Thoracic aorta endothelial cell (primary cell): ENCODE data around the gene GBGT1. TPM values are rescaled to one million over a fixed set of nuclear protein-coding genes. Genes with fewer than 3 reads are reported as not detected.

Experiments used
- total RNA-seq: library from RNA; depleted of rRNA; stranded (reverse); fragments of >200 nt; gene quantifications from 2 replicates; pipeline ENCODE4 v1.2.3, GENCODE V29; 2012

GBGT1 gene
- 12.5 and 14.1 TPM in 2 replicates for total RNA-seq

GRCh38 chr9:133163504-133164172 is at the start of gene GBGT1:
GBGT1 (minus strand) TSS chr9:133163914; CDS start chr9:133162412, 1,502 bp downstream.

GRCh38 chr9:133208880-133209300 is 45.2 kb upstream of the GBGT1 start, which contains the start of gene OBP2B:
OBP2B (minus strand) TSS chr9:133209250; CDS start chr9:133209199, 51 bp downstream.

GRCh38 chr9:133121198-133121914 is 42.4 kb downstream of the GBGT1 start, which contains the start of gene RALGDS:
RALGDS (minus strand) TSS chr9:133121240; CDS start chr9:133121154, 86 bp downstream.

Other genes starting within 250 kb of the GBGT1 start
- 44.8 and 46.7 TPM in 2 replicates for gene TSC1, start 219.3 kb downstream of the GBGT1 start, total RNA-seq
- not detected in 2 replicates for gene GFI1B, start 185.2 kb downstream of the GBGT1 start, total RNA-seq
- 44.3 and 57.2 TPM in 2 replicates for gene GTF3C5, start 132.9 kb downstream of the GBGT1 start, total RNA-seq
- 0.14 and 0.53 TPM in 2 replicates for gene CEL, start 101.9 kb downstream of the GBGT1 start, total RNA-seq
- gene RALGDS, start 42.7 kb downstream of the GBGT1 start, total RNA-seq: 32.0 and 35.2 TPM in 2 replicates
- gene OBP2B, start 45.3 kb upstream of the GBGT1 start, total RNA-seq: not detected in 2 replicates
- 0.13 and 0.22 TPM in 2 replicates for gene ABO, start 111.3 kb upstream of the GBGT1 start, total RNA-seq
- gene SURF6, start 172.3 kb upstream of the GBGT1 start, total RNA-seq: 11.0 and 11.3 TPM in 2 replicates
- 13.8 and 19.4 TPM in 2 replicates for gene MED22, start 184.2 kb upstream of the GBGT1 start, total RNA-seq
- 2,011 and 2,560 TPM in 2 replicates for gene RPL7A, start 184.3 kb upstream of the GBGT1 start, total RNA-seq
- gene SURF1, start 192.6 kb upstream of the GBGT1 start, total RNA-seq: 11.3 and 21.5 TPM in 2 replicates
- 10.6 and 14.2 TPM in 2 replicates for gene SURF2, start 192.6 kb upstream of the GBGT1 start, total RNA-seq
- 271 and 325 TPM in 2 replicates for gene SURF4, start 212.1 kb upstream of the GBGT1 start, total RNA-seq
- 0.57 and 3.1 TPM in 2 replicates for gene STKLD1, start 212.5 kb upstream of the GBGT1 start, total RNA-seq